HEK293 (cell line): Measurements from ENCODE around the gene LDB1.

Experiments
- GFI1B ChIP-seq: fragments of 450-650 bp; formaldehyde crosslinking; IDR thresholded peaks from 2 replicates; pipeline ENCODE4 v1.5.1; 2016; ENCODE audit warnings: missing biosample characterization, missing genetic modification characterization
- GLIS2 ChIP-seq: fragments of 450-650 bp; formaldehyde crosslinking; IDR thresholded peaks from 2 replicates; pipeline ENCODE4 v1.5.1; 2016; ENCODE audit warnings: missing biosample characterization, missing genetic modification characterization
- KLF16 ChIP-seq: fragments of 450-650 bp; formaldehyde crosslinking; IDR thresholded peaks from 2 replicates; pipeline ENCODE4 v1.5.1; 2017; ENCODE audit warnings: missing biosample characterization, missing genetic modification characterization
- SALL2 ChIP-seq: fragments of 450-650 bp; formaldehyde crosslinking; IDR thresholded peaks from 2 replicates; pipeline ENCODE4 v1.5.0; 2017; ENCODE audit warnings: missing biosample characterization, mild to moderate bottlenecking, missing genetic modification characterization, borderline replicate concordance
- TCF7L2 ChIP-seq: IDR thresholded peaks from 2 replicates; pipeline ENCODE4 v1.6.1; 2011; ENCODE audit warnings: low read depth, mild to moderate bottlenecking, inconsistent platforms, low read length, moderate library complexity, borderline replicate concordance
- YY1 ChIP-seq: fragments of 450-650 bp; formaldehyde crosslinking; IDR thresholded peaks from 2 replicates; pipeline ENCODE4 v1.5.1; 2018; ENCODE audit warnings: missing biosample characterization, missing genetic modification characterization
- YY2 ChIP-seq: fragments of 450-650 bp; formaldehyde crosslinking; IDR thresholded peaks from 2 replicates; pipeline ENCODE4 v1.5.1; 2016; ENCODE audit warnings: missing biosample characterization, missing genetic modification characterization
- ZBTB8A ChIP-seq: fragments of 450-650 bp; formaldehyde crosslinking; IDR thresholded peaks from 2 replicates; pipeline ENCODE4 v1.5.1; 2016; ENCODE audit warnings: missing biosample characterization, missing genetic modification characterization
- ZFHX2 ChIP-seq: fragments of 450-650 bp; formaldehyde crosslinking; conservative IDR thresholded peaks from 2 replicates; pipeline ENCODE4 v1.5.1; 2016; ENCODE audit warnings: missing biosample characterization, missing genetic modification characterization
- ZNF114 ChIP-seq: fragments of 450-650 bp; formaldehyde crosslinking; IDR thresholded peaks from 2 replicates; pipeline ENCODE4 v1.5.0; 2017; ENCODE audit warnings: missing biosample characterization, missing genetic modification characterization
- ZNF132 ChIP-seq: fragments of 450-650 bp; formaldehyde crosslinking; IDR thresholded peaks from 2 replicates; pipeline ENCODE4 v1.5.1; 2017; ENCODE audit warnings: missing biosample characterization, missing genetic modification characterization, borderline replicate concordance
- ZNF140 ChIP-seq: fragments of 450-650 bp; formaldehyde crosslinking; IDR thresholded peaks from 2 replicates; pipeline ENCODE4 v1.5.1; 2016; ENCODE audit warnings: missing biosample characterization, missing genetic modification characterization
- ZNF174 ChIP-seq: fragments of 450-650 bp; formaldehyde crosslinking; IDR thresholded peaks from 2 replicates; pipeline ENCODE4 v1.5.0; 2017; ENCODE audit warnings: missing biosample characterization, mild to moderate bottlenecking, missing genetic modification characterization
- ZNF19 ChIP-seq: fragments of 450-650 bp; formaldehyde crosslinking; IDR thresholded peaks from 2 replicates; pipeline ENCODE4; 2016; ENCODE audit warnings: missing biosample characterization, missing genetic modification characterization, low read depth
- ZNF202 ChIP-seq: fragments of 450-650 bp; formaldehyde crosslinking; IDR thresholded peaks from 2 replicates; pipeline ENCODE4 v1.5.1; 2016; ENCODE audit warnings: missing biosample characterization, missing genetic modification characterization, borderline replicate concordance
- ZNF302 ChIP-seq: fragments of 450-650 bp; formaldehyde crosslinking; IDR thresholded peaks from 2 replicates; pipeline ENCODE4 v1.5.1; 2016; ENCODE audit warnings: missing biosample characterization, missing genetic modification characterization, low read depth
- ZNF311 ChIP-seq: fragments of 450-650 bp; formaldehyde crosslinking; IDR thresholded peaks from 2 replicates; pipeline ENCODE4 v1.5.1; 2017; ENCODE audit warnings: missing biosample characterization, missing genetic modification characterization, borderline replicate concordance
- ZNF324 ChIP-seq: fragments of 450-650 bp; formaldehyde crosslinking; IDR thresholded peaks from 2 replicates; pipeline ENCODE4 v1.5.1; 2016; ENCODE audit warnings: missing biosample characterization, missing genetic modification characterization
- ZNF341 ChIP-seq: fragments of 450-650 bp; formaldehyde crosslinking; IDR thresholded peaks from 2 replicates; pipeline ENCODE4; 2016; ENCODE audit warnings: low read depth, missing biosample characterization, missing genetic modification characterization
- ZNF354C ChIP-seq: fragments of 450-650 bp; formaldehyde crosslinking; IDR thresholded peaks from 2 replicates; pipeline ENCODE4 v1.5.1; 2016; ENCODE audit warnings: missing biosample characterization, missing genetic modification characterization, low read depth, borderline replicate concordance
- ZNF473 ChIP-seq: fragments of 450-650 bp; formaldehyde crosslinking; IDR thresholded peaks from 2 replicates; pipeline ENCODE4 v1.5.1; 2017; ENCODE audit warnings: missing biosample characterization, missing genetic modification characterization
- ZNF514 ChIP-seq: fragments of 450-650 bp; formaldehyde crosslinking; IDR thresholded peaks from 2 replicates; pipeline ENCODE4 v1.5.1; 2016; ENCODE audit warnings: missing biosample characterization, missing genetic modification characterization
- ZNF571 ChIP-seq: fragments of 450-650 bp; formaldehyde crosslinking; IDR thresholded peaks from 2 replicates; pipeline ENCODE4 v1.5.0; 2017; ENCODE audit warnings: missing biosample characterization, missing genetic modification characterization
- ZNF596 ChIP-seq: fragments of 450-650 bp; IDR thresholded peaks from 2 replicates; pipeline ENCODE4 v1.5.0; 2018; ENCODE audit warnings: missing biosample characterization, mild to moderate bottlenecking, missing genetic modification characterization, moderate library complexity
- ZNF664 ChIP-seq: fragments of 450-650 bp; formaldehyde crosslinking; IDR thresholded peaks from 2 replicates; pipeline ENCODE4 v1.5.1; 2016; ENCODE audit warnings: missing biosample characterization, missing genetic modification characterization
- ZNF747 ChIP-seq: fragments of 450-650 bp; formaldehyde crosslinking; IDR thresholded peaks from 2 replicates; pipeline ENCODE4 v1.5.1; 2016; ENCODE audit warnings: missing biosample characterization, missing genetic modification characterization
- ZNF837 ChIP-seq: fragments of 450-650 bp; formaldehyde crosslinking; IDR thresholded peaks from 2 replicates; pipeline ENCODE4 v1.5.1; 2016; ENCODE audit warnings: missing biosample characterization, missing genetic modification characterization
- TF ChIP-seq, protein P1 (sequence below): fragments of 450-650 bp; formaldehyde crosslinking; IDR thresholded peaks from 2 replicates; pipeline ENCODE4 v1.5.1; 2017; ENCODE audit warnings: missing biosample characterization, missing genetic modification characterization
- TF ChIP-seq, protein P2 (sequence below): fragments of 450-650 bp; formaldehyde crosslinking; optimal IDR thresholded peaks from 2 replicates; pipeline ENCODE3; 2016; ENCODE audit warnings: missing biosample characterization, mild to moderate bottlenecking, missing genetic modification characterization
- TF ChIP-seq, protein P3 (sequence below): fragments of 450-650 bp; formaldehyde crosslinking; IDR thresholded peaks from 2 replicates; pipeline ENCODE4 v1.5.1; 2016; ENCODE audit warnings: missing biosample characterization, missing genetic modification characterization, low read depth
- TF ChIP-seq, protein P4 (sequence below): fragments of 450-650 bp; formaldehyde crosslinking; IDR thresholded peaks from 2 replicates; pipeline ENCODE4 v1.5.1; 2016; ENCODE audit warnings: missing biosample characterization, missing genetic modification characterization
- TF ChIP-seq, protein P5 (sequence below): fragments of 450-650 bp; formaldehyde crosslinking; IDR thresholded peaks from 2 replicates; pipeline ENCODE4 v1.5.1; 2017; ENCODE audit warnings: missing biosample characterization, mild to moderate bottlenecking, missing genetic modification characterization, moderate library complexity
- TF ChIP-seq, protein P6 (sequence below): fragments of 450-650 bp; formaldehyde crosslinking; IDR thresholded peaks from 2 replicates; pipeline ENCODE4 v1.5.1; 2016; ENCODE audit warnings: missing biosample characterization, missing genetic modification characterization, low read depth

LDB1 gene

DNA sequence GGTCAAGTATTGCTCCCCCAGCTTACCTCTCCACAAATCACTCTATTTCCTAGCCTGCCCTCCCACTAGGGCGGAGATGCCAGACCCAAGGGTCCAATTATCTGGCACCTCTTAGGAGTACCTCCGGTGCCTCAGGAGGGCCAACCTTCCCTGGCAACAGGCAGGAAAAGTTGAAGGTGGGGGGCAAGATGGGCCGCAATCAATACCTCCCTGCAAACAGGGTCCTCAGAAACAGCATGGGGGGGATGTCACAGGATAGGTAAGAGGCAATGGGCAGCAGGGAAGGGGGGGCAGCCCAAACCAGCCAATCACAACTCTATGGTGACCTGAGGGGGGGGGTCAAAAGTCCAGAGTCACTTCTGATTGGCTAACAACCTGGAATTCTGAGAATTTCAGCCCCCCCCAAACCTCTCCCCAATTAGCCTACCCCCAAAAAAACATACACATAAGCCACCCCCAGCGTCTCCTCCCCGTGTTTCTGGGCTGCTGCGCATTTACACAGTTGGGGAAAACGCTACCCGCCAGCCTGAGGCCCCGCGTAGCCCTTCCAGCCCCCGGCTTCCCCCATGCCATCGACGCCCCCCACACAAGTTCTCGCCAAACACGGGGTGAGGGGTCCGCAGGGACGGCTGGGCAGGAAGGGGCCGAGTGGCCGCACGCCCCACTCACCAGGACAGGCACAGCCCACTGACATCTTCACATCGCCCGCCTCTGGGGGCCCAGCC lies 589 bp downstream of the LDB1 start (continued):
- TF ChIP-seq, protein P1, sequence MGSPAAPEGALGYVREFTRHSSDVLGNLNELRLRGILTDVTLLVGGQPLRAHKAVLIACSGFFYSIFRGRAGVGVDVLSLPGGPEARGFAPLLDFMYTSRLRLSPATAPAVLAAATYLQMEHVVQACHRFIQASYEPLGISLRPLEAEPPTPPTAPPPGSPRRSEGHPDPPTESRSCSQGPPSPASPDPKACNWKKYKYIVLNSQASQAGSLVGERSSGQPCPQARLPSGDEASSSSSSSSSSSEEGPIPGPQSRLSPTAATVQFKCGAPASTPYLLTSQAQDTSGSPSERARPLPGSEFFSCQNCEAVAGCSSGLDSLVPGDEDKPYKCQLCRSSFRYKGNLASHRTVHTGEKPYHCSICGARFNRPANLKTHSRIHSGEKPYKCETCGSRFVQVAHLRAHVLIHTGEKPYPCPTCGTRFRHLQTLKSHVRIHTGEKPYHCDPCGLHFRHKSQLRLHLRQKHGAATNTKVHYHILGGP (tag by site-specific recombination), result no peak
- TF ChIP-seq, protein P2, sequence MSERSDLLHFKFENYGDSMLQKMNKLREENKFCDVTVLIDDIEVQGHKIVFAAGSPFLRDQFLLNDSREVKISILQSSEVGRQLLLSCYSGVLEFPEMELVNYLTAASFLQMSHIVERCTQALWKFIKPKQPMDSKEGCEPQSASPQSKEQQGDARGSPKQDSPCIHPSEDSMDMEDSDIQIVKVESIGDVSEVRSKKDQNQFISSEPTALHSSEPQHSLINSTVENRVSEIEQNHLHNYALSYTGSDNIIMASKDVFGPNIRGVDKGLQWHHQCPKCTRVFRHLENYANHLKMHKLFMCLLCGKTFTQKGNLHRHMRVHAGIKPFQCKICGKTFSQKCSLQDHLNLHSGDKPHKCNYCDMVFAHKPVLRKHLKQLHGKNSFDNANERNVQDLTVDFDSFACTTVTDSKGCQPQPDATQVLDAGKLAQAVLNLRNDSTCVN, result no peak
- TF ChIP-seq ZNF473 (tag by site-specific recombination) (no peak), GLIS2 (tag by site-specific recombination) (peak; percentile 90), ZBTB8A (tag by site-specific recombination) (peak; percentile 50; the same call in 1 of the 2 replicates), ZNF664 (tag by site-specific recombination) (no peak), ZNF202 (no peak), GFI1B (tag by site-specific recombination) (no peak), ZNF140 (tag by site-specific recombination) (no peak), ZNF837 (no peak), ZNF19 (tag by site-specific recombination) (no peak), ZNF514 (tag by site-specific recombination) (no peak), ZNF132 (no peak), YY1 (no peak), ZFHX2 (tag by site-specific recombination) (no peak), SALL2 (tag by site-specific recombination) (no peak), ZNF341 (peak; percentile 97), ZNF114 (tag by site-specific recombination) (no peak), TCF7L2 (no peak), KLF16 (tag by site-specific recombination) (no peak), ZNF174 (tag by site-specific recombination) (no peak), ZNF354C (no peak), ZNF747 (tag by site-specific recombination) (no peak), ZNF324 (tag by site-specific recombination) (no peak), ZNF311 (tag by site-specific recombination) (no peak), ZNF571 (tag by site-specific recombination) (no peak), ZNF596 (tag by site-specific recombination) (no peak), YY2 (tag by site-specific recombination) (no peak), ZNF302 (tag by site-specific recombination) (no peak)
- TF ChIP-seq, protein P3, sequence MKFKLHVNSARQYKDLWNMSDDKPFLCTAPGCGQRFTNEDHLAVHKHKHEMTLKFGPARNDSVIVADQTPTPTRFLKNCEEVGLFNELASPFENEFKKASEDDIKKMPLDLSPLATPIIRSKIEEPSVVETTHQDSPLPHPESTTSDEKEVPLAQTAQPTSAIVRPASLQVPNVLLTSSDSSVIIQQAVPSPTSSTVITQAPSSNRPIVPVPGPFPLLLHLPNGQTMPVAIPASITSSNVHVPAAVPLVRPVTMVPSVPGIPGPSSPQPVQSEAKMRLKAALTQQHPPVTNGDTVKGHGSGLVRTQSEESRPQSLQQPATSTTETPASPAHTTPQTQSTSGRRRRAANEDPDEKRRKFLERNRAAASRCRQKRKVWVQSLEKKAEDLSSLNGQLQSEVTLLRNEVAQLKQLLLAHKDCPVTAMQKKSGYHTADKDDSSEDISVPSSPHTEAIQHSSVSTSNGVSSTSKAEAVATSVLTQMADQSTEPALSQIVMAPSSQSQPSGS, result no peak
- TF ChIP-seq, protein P4, sequence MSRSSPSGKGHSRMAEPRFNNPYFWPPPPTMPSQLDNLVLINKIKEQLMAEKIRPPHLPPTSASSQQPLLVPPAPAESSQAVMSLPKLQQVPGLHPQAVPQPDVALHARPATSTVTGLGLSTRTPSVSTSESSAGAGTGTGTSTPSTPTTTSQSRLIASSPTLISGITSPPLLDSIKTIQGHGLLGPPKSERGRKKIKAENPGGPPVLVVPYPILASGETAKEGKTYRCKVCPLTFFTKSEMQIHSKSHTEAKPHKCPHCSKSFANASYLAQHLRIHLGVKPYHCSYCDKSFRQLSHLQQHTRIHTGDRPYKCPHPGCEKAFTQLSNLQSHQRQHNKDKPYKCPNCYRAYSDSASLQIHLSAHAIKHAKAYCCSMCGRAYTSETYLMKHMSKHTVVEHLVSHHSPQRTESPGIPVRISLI (tag by site-specific recombination), result no peak
- TF ChIP-seq, protein P5, sequence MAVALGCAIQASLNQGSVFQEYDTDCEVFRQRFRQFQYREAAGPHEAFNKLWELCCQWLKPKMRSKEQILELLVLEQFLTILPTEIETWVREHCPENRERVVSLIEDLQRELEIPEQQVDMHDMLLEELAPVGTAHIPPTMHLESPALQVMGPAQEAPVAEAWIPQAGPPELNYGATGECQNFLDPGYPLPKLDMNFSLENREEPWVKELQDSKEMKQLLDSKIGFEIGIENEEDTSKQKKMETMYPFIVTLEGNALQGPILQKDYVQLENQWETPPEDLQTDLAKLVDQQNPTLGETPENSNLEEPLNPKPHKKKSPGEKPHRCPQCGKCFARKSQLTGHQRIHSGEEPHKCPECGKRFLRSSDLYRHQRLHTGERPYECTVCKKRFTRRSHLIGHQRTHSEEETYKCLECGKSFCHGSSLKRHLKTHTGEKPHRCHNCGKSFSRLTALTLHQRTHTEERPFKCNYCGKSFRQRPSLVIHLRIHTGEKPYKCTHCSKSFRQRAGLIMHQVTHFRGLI (tag by site-specific recombination), result no peak
- TF ChIP-seq, protein P6, sequence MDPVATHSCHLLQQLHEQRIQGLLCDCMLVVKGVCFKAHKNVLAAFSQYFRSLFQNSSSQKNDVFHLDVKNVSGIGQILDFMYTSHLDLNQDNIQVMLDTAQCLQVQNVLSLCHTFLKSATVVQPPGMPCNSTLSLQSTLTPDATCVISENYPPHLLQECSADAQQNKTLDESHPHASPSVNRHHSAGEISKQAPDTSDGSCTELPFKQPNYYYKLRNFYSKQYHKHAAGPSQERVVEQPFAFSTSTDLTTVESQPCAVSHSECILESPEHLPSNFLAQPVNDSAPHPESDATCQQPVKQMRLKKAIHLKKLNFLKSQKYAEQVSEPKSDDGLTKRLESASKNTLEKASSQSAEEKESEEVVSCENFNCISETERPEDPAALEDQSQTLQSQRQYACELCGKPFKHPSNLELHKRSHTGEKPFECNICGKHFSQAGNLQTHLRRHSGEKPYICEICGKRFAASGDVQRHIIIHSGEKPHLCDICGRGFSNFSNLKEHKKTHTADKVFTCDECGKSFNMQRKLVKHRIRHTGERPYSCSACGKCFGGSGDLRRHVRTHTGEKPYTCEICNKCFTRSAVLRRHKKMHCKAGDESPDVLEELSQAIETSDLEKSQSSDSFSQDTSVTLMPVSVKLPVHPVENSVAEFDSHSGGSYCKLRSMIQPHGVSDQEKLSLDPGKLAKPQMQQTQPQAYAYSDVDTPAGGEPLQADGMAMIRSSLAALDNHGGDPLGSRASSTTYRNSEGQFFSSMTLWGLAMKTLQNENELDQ (tag by site-specific recombination), result no peak
